ENCODE measurements around the gene SPATA17.

- TF ChIP-seq POLR2AphosphoS5 (IDR thresholded peaks at IDR 0.05; ENCODE audit: low read depth, low read length), result no peak
- no peak for TF ChIP-seq TAF1 (IDR thresholded peaks at IDR 0.05; ENCODE audit: borderline replicate concordance, low read depth, low read length)
- TF ChIP-seq POLR2A (IDR thresholded peaks at IDR 0.05; ENCODE audit: low read depth, low read length), result no peak
Observed at GRCh38 chr1:217837691-217838090, 206.5 kb downstream of the SPATA17 start.

All from GM12892 (cell line).